ENCODE results near the gene SERPINE2.

The SERPINE2 gene

GRCh38 chr2:224039080-224039769 is at the start of gene SERPINE2:
SERPINE2 (minus strand) TSS chr2:224039286; CDS start chr2:224001900, 37,386 bp downstream.
- peak; percentile 15 to 37 for DNase-seq (ENCODE audit: low read depth in 2 of 2, low spot score in 1 of 2)

- no peak for DNase-seq (ENCODE audit: low read depth in 2 of 2, low spot score in 1 of 2)
Measured at GRCh38 chr2:224086226-224086914, 47.3 kb upstream of the SERPINE2 start.

GRCh38 chr2:224085811-224086210 is 46.7 kb upstream of the SERPINE2 start:
- DNase-seq (ENCODE audit: low read depth in 2 of 2, low spot score in 1 of 2) = no peak

GRCh38 chr2:224085246-224085645 is 46.2 kb upstream of the SERPINE2 start:
- DNase-seq (ENCODE audit: low read depth in 2 of 2, low spot score in 1 of 2) = no peak

- no peak for DNase-seq (ENCODE audit: low read depth in 2 of 2, low spot score in 1 of 2)
Measured at GRCh38 chr2:224084266-224084892, 45.3 kb upstream of the SERPINE2 start.

GRCh38 chr2:224083638-224084037 is 44.6 kb upstream of the SERPINE2 start:
- no peak for DNase-seq (ENCODE audit: low read depth in 2 of 2, low spot score in 1 of 2)

- no peak for DNase-seq (ENCODE audit: low read depth in 2 of 2, low spot score in 1 of 2)
Measured at GRCh38 chr2:224078656-224079055, 39.6 kb upstream of the SERPINE2 start.

- DNase-seq (ENCODE audit: low read depth in 2 of 2, low spot score in 1 of 2) = no peak
Measured at GRCh38 chr2:224077773-224078507, 38.9 kb upstream of the SERPINE2 start.

GRCh38 chr2:224075588-224075987 is 36.5 kb upstream of the SERPINE2 start:
- DNase-seq (ENCODE audit: low read depth in 2 of 2, low spot score in 1 of 2) = no peak

GRCh38 chr2:224073676-224074075 is 34.6 kb upstream of the SERPINE2 start:
- no peak for DNase-seq (ENCODE audit: low read depth in 2 of 2, low spot score in 1 of 2)

GRCh38 chr2:224072541-224073188 is 33.6 kb upstream of the SERPINE2 start:
- no peak for DNase-seq (ENCODE audit: low read depth in 2 of 2, low spot score in 1 of 2)

- DNase-seq (ENCODE audit: low read depth in 2 of 2, low spot score in 1 of 2) = no peak
Measured at GRCh38 chr2:224069172-224069571, 30.1 kb upstream of the SERPINE2 start.

- no peak for DNase-seq (ENCODE audit: low read depth in 2 of 2, low spot score in 1 of 2)
Measured at GRCh38 chr2:224063298-224063648, 24.2 kb upstream of the SERPINE2 start.

- no peak for DNase-seq (ENCODE audit: low read depth in 2 of 2, low spot score in 1 of 2)
Measured at GRCh38 chr2:224062481-224063297, 23.6 kb upstream of the SERPINE2 start.

GRCh38 chr2:224060783-224061482 is 21.8 kb upstream of the SERPINE2 start:
- DNase-seq (ENCODE audit: low read depth in 2 of 2, low spot score in 1 of 2) = no peak

- no peak for DNase-seq (ENCODE audit: low read depth in 2 of 2, low spot score in 1 of 2)
Measured at GRCh38 chr2:224059178-224059577, 20.1 kb upstream of the SERPINE2 start.

- no peak for DNase-seq (ENCODE audit: low read depth in 2 of 2, low spot score in 1 of 2)
Measured at GRCh38 chr2:224058048-224058775, 19.1 kb upstream of the SERPINE2 start.

GRCh38 chr2:224056889-224057288 is 17.8 kb upstream of the SERPINE2 start:
- no peak for DNase-seq (ENCODE audit: low read depth in 2 of 2, low spot score in 1 of 2)

GRCh38 chr2:224055101-224055500 is 16.0 kb upstream of the SERPINE2 start:
- no peak for DNase-seq (ENCODE audit: low read depth in 2 of 2, low spot score in 1 of 2)

Measured in stimulated activated CD8-positive, alpha-beta memory T cell treated with anti-CD3 and anti-CD28 coated beads, Interleukin-4, amount 100 ng/mL, for 4 hours (primary cell).